ENCODE results near the gene CDH13. TPM values are rescaled to one million over a fixed set of nuclear protein-coding genes. Genes with fewer than 3 reads are reported as not detected.

CDH13 gene
- total and polyA plus RNA-seq, 2 donors (not counting 3 experiments of a cell fraction or from before 2014, with no cell fraction given), result 96.6 to 124 TPM

- Histone ChIP-seq H3K36me3 (ENCODE audit: control insufficient read depth in 2 of 2, extremely low read depth in 1 of 2, insufficient read depth in 2 of 2, low read length in 2 of 2) (no peaks in the 10 kb centered on the region), H3K9me1 (replicated peaks; ENCODE audit: control insufficient read depth, extremely low read depth, insufficient read depth, low read length) (no peaks in the 10 kb centered on the region), H3K79me2 (ENCODE audit: control insufficient read depth, insufficient read depth, low read length) (no peaks in the 10 kb centered on the region), H3K9me3 (replicated peaks; ENCODE audit: control insufficient read depth, insufficient read depth, low read length) (no peaks in the 10 kb centered on the region), H3K4me2 (ENCODE audit: insufficient read depth, low read length) (no peak overlapping the region), H3K9ac (replicated peaks; ENCODE audit: extremely low read depth, insufficient read depth, low read length) (no peak overlapping the region), H2AFZ (ENCODE audit: low read depth, low read length) (no peak overlapping the region), H3K27ac (ENCODE audit: insufficient read depth, low read depth, low read length) (no peak overlapping the region), H4K20me1 (replicated peaks; ENCODE audit: control insufficient read depth, extremely low read depth, insufficient read depth, low read length) (no peaks in the 10 kb centered on the region), H3K4me3 (replicated peaks in 1 of 3; ENCODE audit: insufficient read depth in 1 of 3, low read depth in 1 of 3, low read length in 3 of 3) (no peak overlapping the region), H3K27me3 (ENCODE audit: control insufficient read depth in 2 of 2, insufficient read depth in 2 of 2, low read length in 2 of 2) (no peaks in the 10 kb centered on the region), H3K4me1 (ENCODE audit: control insufficient read depth, extremely low read depth, insufficient read depth, low read length) (peaks cover 5% of the 10 kb centered on the region)
- FAIRE-seq (peak; percentile 40), DNase-seq (ENCODE audit: low read depth, low spot score) (no peak)
- CTCF ChIA-PET, result interaction anchor here (1.1 to 2.2 kb wide), 4 partner anchors 10 to 136 kb away, joined by 3 to 5 read pairs (median 4); no protein-coding TSS in a partner anchor
- no TSS peak for BruUV-seq (replicated peaks)
- POLR2A ChIA-PET, result no interaction called here
- intact Hi-C loops (cut with micrococcal nuclease), result no loop called here
- dilution Hi-C loops (cut with MboI; ENCODE audit: extremely low pct_ligation_motif_present, low sequenced_read_pairs), result no loop called here
- TF ChIP-seq GATA2 (IDR thresholded peaks at IDR 0.05; ENCODE audit: insufficient read depth, insufficient read length, low read depth, low read length) (no peak), JUN (IDR thresholded peaks at IDR 0.05; ENCODE audit: borderline replicate concordance, insufficient read depth, insufficient read length, low read depth) (no peak), EZH2 (IDR thresholded peaks at IDR 0.05; ENCODE audit: borderline replicate concordance, low read depth, low read length, severe bottlenecking) (no peak), CTCF (IDR thresholded peaks at IDR 0.05; ENCODE audit: extremely low read depth in 1 of 2, insufficient read depth in 1 of 2, low read depth in 1 of 2, low read length in 2 of 2) (no peak), POLR2AphosphoS5 (IDR thresholded peaks at IDR 0.05; ENCODE audit: insufficient read depth, low read depth, low read length) (no peak), POLR2A (IDR thresholded peaks at IDR 0.05; ENCODE audit: low read depth, low read length) (no peak), MYC (IDR thresholded peaks at IDR 0.05; ENCODE audit: low read depth, low read length) (no peak), FOS (IDR thresholded peaks at IDR 0.05; ENCODE audit: borderline replicate concordance, insufficient read depth, low read length) (no peak)
- TF ChIP-seq, protein P1, sequence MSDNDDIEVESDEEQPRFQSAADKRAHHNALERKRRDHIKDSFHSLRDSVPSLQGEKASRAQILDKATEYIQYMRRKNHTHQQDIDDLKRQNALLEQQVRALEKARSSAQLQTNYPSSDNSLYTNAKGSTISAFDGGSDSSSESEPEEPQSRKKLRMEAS (IDR thresholded peaks at IDR 0.05; ENCODE audit: insufficient read depth, insufficient read length), result no peak
These were observed 257.6 kb downstream of the CDH13 start for GRCh38 chr16:82884320-82884898.

Data from endothelial cell of umbilical vein (primary cell).